Astrocyte (in vitro differentiated cells and primary cell): ENCODE results near the gene KRT71. TPM values are rescaled to one million over a fixed set of nuclear protein-coding genes. Genes with fewer than 3 reads are reported as not detected.
A peak's percentile ranks its signal among the peaks of the same experiment; 100 is the strongest.

Source experiments
- DNase-seq: peaks from one replicate; pipeline ENCODE4 v3.0.0-alpha.2; 2010; ENCODE audit warnings: low read depth
- FAIRE-seq: peaks from 2 replicates; lab custom pipeline; 2011; peaks lifted over from hg19 to GRCh38; lab: Jason Lieb, UNC
- H2AFZ ChIP-seq: 2 replicates; pipeline ENCODE4 v1.6.0; 2012; ENCODE audit warnings: low read depth, low read length, inconsistent platforms
- H3K27ac ChIP-seq: 2 replicates; pipeline ENCODE4 v1.5.1; 2011; ENCODE audit warnings: low read depth, low read length, inconsistent platforms
- H3K27me3 ChIP-seq: 2 replicates; pipeline ENCODE4 v1.6.0; 2011; ENCODE audit warnings: low read length, inconsistent platforms; ENCODE audit not compliant: insufficient read depth
- H3K36me3 ChIP-seq: 2 replicates; pipeline ENCODE4 v1.5.1; 2011; ENCODE audit warnings: low read length, inconsistent platforms; ENCODE audit not compliant: insufficient read depth
- H3K4me1 ChIP-seq: 2 replicates; pipeline ENCODE4 v1.5.1; 2011; ENCODE audit warnings: low read length, inconsistent platforms; ENCODE audit not compliant: insufficient read depth
- H3K4me2 ChIP-seq: 2 replicates; pipeline ENCODE4 v1.6.0; 2012; ENCODE audit warnings: low read length, inconsistent platforms
- H3K4me3 ChIP-seq: 2 replicates; pipeline ENCODE4 v1.5.1; 2011; ENCODE audit warnings: low read depth, mild to moderate bottlenecking, low read length, inconsistent platforms; ENCODE audit not compliant: insufficient read depth
- H3K79me2 ChIP-seq: 2 replicates; pipeline ENCODE4 v1.6.0; 2012; ENCODE audit warnings: mild to moderate bottlenecking, low read length, inconsistent platforms; ENCODE audit not compliant: insufficient read depth
- H3K9ac ChIP-seq: 2 replicates; pipeline ENCODE4 v1.6.0; 2012; ENCODE audit warnings: mild to moderate bottlenecking, low read length, inconsistent platforms
- H3K9me3 ChIP-seq: 2 replicates; pipeline ENCODE4 v1.5.1; 2012; ENCODE audit warnings: low read depth, mild to moderate bottlenecking, low read length, inconsistent platforms; ENCODE audit not compliant: insufficient read depth
- H4K20me1 ChIP-seq: 2 replicates; pipeline ENCODE4 v1.6.0; 2012; ENCODE audit warnings: low read length, inconsistent platforms; ENCODE audit not compliant: insufficient read depth
- H3K27ac Mint-ChIP-seq: one replicate; pipeline ENCODE4 v1.8.0; 2021; ENCODE audit warnings: mild to moderate bottlenecking, mixed read lengths; ENCODE audit not compliant: unreplicated experiment
- H3K27me3 Mint-ChIP-seq: one replicate; pipeline ENCODE4 v1.8.0; 2021; ENCODE audit warnings: low read depth, mixed read lengths; ENCODE audit not compliant: unreplicated experiment
- H3K36me3 Mint-ChIP-seq: one replicate; pipeline ENCODE4 v1.8.0; 2021; ENCODE audit warnings: low read depth, mixed read lengths; ENCODE audit not compliant: unreplicated experiment
- H3K4me1 Mint-ChIP-seq: one replicate; pipeline ENCODE4 v1.8.0; 2021; ENCODE audit warnings: low read depth, mixed read lengths; ENCODE audit not compliant: unreplicated experiment
- H3K4me3 Mint-ChIP-seq: one replicate; pipeline ENCODE4 v1.8.0; 2021; ENCODE audit warnings: mild to moderate bottlenecking, moderate library complexity, mixed read lengths; ENCODE audit not compliant: unreplicated experiment
- H3K9me3 Mint-ChIP-seq: one replicate; pipeline ENCODE4 v1.8.0; 2021; ENCODE audit warnings: mild to moderate bottlenecking, mixed read lengths; ENCODE audit not compliant: unreplicated experiment
- EZH2 ChIP-seq: IDR thresholded peaks from 2 replicates; pipeline ENCODE4 v1.6.1; 2012; ENCODE audit warnings: mild to moderate bottlenecking, low read length, inconsistent platforms; ENCODE audit not compliant: insufficient read depth
- total RNA-seq: library from RNA; stranded (reverse); gene quantifications from 2 replicates; pipeline ENCODE4 v1.2.1, GENCODE V29; 2021
- TF ChIP-seq, protein P1 (sequence below): IDR thresholded peaks from 2 replicates; pipeline ENCODE4 v1.5.1; 2011; ENCODE audit warnings: low read depth, mild to moderate bottlenecking, inconsistent platforms, low read length, moderate library complexity; ENCODE audit not compliant: insufficient read depth

The KRT71 gene
- total RNA-seq, 1 donor from 2014 or later = not detected

- no peaks in the 10 kb centered on the region for H4K20me1 ChIP-seq
- no peak overlapping the region for H3K27ac ChIP-seq
- FAIRE-seq (no peak), DNase-seq (no peak)
- no peak overlapping the region for H3K9ac ChIP-seq
- no peaks in the 10 kb centered on the region for H3K36me3 Mint-ChIP-seq
- H2AFZ ChIP-seq = no peak overlapping the region
- no peak for TF ChIP-seq EZH2
- TF ChIP-seq, protein P1, sequence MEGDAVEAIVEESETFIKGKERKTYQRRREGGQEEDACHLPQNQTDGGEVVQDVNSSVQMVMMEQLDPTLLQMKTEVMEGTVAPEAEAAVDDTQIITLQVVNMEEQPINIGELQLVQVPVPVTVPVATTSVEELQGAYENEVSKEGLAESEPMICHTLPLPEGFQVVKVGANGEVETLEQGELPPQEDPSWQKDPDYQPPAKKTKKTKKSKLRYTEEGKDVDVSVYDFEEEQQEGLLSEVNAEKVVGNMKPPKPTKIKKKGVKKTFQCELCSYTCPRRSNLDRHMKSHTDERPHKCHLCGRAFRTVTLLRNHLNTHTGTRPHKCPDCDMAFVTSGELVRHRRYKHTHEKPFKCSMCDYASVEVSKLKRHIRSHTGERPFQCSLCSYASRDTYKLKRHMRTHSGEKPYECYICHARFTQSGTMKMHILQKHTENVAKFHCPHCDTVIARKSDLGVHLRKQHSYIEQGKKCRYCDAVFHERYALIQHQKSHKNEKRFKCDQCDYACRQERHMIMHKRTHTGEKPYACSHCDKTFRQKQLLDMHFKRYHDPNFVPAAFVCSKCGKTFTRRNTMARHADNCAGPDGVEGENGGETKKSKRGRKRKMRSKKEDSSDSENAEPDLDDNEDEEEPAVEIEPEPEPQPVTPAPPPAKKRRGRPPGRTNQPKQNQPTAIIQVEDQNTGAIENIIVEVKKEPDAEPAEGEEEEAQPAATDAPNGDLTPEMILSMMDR = no peak
- peaks cover 39% of the 10 kb centered on the region for H3K27me3 ChIP-seq
- H3K4me3 Mint-ChIP-seq = no peak overlapping the region
- no peaks in the 10 kb centered on the region for H3K4me1 ChIP-seq
- H3K27ac Mint-ChIP-seq = no peak overlapping the region
- H3K36me3 ChIP-seq = no peaks in the 10 kb centered on the region
- no peaks in the 10 kb centered on the region for H3K79me2 ChIP-seq
- no peaks in the 10 kb centered on the region for H3K9me3 ChIP-seq
- no peaks in the 10 kb centered on the region for H3K4me1 Mint-ChIP-seq
- H3K4me2 ChIP-seq = no peak overlapping the region
- H3K27me3 Mint-ChIP-seq = peaks cover 72% of the 10 kb centered on the region
- peaks cover 3% of the 10 kb centered on the region for H3K9me3 Mint-ChIP-seq
- no peak overlapping the region for H3K4me3 ChIP-seq
Observed at GRCh38 chr12:52564582-52564981, 11.6 kb upstream of the KRT71 start.

DNA sequence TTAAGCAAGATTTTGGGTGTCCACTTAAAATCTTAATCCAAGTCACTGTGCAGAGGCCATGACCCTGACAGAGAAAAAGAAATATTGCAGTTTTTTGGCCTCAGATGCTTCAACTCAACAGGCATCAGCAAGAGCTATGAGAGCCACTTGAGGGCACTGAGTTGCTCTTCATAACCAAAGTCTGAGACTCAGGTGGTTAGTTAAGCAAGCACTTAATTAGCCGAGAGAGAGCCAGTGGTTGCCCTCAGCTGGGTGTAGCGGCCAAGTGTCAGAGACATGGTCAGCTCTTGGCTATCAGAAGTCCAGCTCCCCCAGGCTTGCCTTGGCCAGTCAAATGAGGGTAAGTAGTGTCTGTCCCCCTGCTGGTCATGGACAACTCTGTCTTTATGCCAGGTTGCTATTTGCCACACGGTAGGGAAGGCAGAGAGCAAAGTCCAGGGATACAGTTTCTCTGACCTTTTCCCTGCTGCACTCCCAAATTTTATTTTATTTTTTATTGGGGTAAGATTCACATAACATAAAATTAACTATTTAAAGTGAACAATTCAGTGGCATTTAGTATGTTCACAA lies 9.0 kb upstream of the KRT71 start:
- H3K4me2 ChIP-seq = no peak overlapping the region
- peaks cover 76% of the 10 kb centered on the region for H3K27me3 Mint-ChIP-seq
- peaks cover 3% of the 10 kb centered on the region for H3K9me3 Mint-ChIP-seq
- FAIRE-seq (no peak), DNase-seq (no peak)
- no peak overlapping the region for H3K27ac ChIP-seq
- H3K4me3 Mint-ChIP-seq = no peak overlapping the region
- H2AFZ ChIP-seq = no peak overlapping the region
- TF ChIP-seq EZH2 = no peak
- TF ChIP-seq, protein P1 = peak; percentile 8
- H3K4me3 ChIP-seq = no peak overlapping the region
- H4K20me1 ChIP-seq = no peaks in the 10 kb centered on the region
- H3K79me2 ChIP-seq = no peaks in the 10 kb centered on the region
- H3K36me3 Mint-ChIP-seq = no peaks in the 10 kb centered on the region
- H3K27me3 ChIP-seq = peaks cover 33% of the 10 kb centered on the region
- no peaks in the 10 kb centered on the region for H3K4me1 ChIP-seq
- H3K4me1 Mint-ChIP-seq = no peaks in the 10 kb centered on the region
- H3K9me3 ChIP-seq = no peaks in the 10 kb centered on the region
- H3K27ac Mint-ChIP-seq = no peak overlapping the region
- no peak overlapping the region for H3K9ac ChIP-seq
- H3K36me3 ChIP-seq = no peaks in the 10 kb centered on the region

DNA sequence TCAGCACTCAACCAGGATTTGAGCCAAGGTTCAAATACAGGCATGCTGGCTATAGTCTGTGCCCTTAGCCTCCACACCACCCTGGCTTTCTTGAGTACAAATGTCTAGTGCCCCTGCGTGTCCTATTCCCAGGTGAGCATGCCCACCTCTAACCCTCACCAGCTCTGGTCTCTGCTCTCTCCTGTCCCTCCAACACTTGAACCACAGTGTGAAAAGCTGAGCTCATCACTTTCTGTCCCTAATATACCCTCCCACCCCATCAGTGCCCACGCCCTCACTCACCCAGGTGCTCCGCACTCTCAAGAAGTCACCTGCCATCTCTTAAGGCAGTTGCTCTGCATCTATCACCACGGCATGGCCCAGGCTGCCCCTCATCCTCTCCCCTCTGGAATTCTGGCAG lies 7.0 kb upstream of the KRT71 start:
- H3K27me3 ChIP-seq = peaks cover 22% of the 10 kb centered on the region
- TF ChIP-seq, protein P1 = no peak
- TF ChIP-seq EZH2 = no peak
- peaks cover 3% of the 10 kb centered on the region for H3K9me3 Mint-ChIP-seq
- H3K4me3 ChIP-seq = no peak overlapping the region
- H3K27ac Mint-ChIP-seq = no peak overlapping the region
- H3K36me3 ChIP-seq = no peaks in the 10 kb centered on the region
- peaks cover 2% of the 10 kb centered on the region for H3K36me3 Mint-ChIP-seq
- H2AFZ ChIP-seq = no peak overlapping the region
- no peaks in the 10 kb centered on the region for H3K4me1 Mint-ChIP-seq
- DNase-seq = no peak
- no peaks in the 10 kb centered on the region for H3K4me1 ChIP-seq
- peaks cover 73% of the 10 kb centered on the region for H3K27me3 Mint-ChIP-seq
- no peak overlapping the region for H3K27ac ChIP-seq
- no peak overlapping the region for H3K4me3 Mint-ChIP-seq
- H3K79me2 ChIP-seq = no peaks in the 10 kb centered on the region
- H3K4me2 ChIP-seq = no peak overlapping the region
- no peaks in the 10 kb centered on the region for H3K9me3 ChIP-seq
- FAIRE-seq = no peak
- H3K9ac ChIP-seq = no peak overlapping the region
- no peaks in the 10 kb centered on the region for H4K20me1 ChIP-seq
